Astrocyte (in vitro differentiated cells and primary cell): ENCODE measurements around the gene TRIO.

ENCODE experiments used
- CTCF ChIP-seq: IDR thresholded peaks from 2 replicates; pipeline ENCODE4 v1.5.1; 2011; ENCODE audit warnings: low read depth, mild to moderate bottlenecking, inconsistent platforms, low read length, moderate library complexity; ENCODE audit not compliant: insufficient read depth
- EZH2 ChIP-seq: IDR thresholded peaks from 2 replicates; pipeline ENCODE4 v1.6.1; 2012; ENCODE audit warnings: mild to moderate bottlenecking, low read length, inconsistent platforms; ENCODE audit not compliant: insufficient read depth

GRCh38 chr5:14226554-14226953 is 83.4 kb downstream of the TRIO start:
- no peak for TF ChIP-seq CTCF
- no peak for TF ChIP-seq EZH2
